PFSK-1 (cell line): ENCODE data around the gene TPSB2.

Experiments
- FOXP2 ChIP-seq: optimal IDR thresholded peaks from 2 replicates; pipeline ENCODE3; 2011; ENCODE audit warnings: borderline replicate concordance, control low read depth, inconsistent platforms; ENCODE audit not compliant: insufficient read depth; ENCODE audit errors: extremely low read length, extremely low read depth
- POLR2AphosphoS5 ChIP-seq: IDR thresholded peaks from 2 replicates; pipeline ENCODE4 v1.6.1; 2012; ENCODE audit warnings: low read depth, mild to moderate bottlenecking, control low read depth, low read length, moderate library complexity
- SIN3A ChIP-seq: IDR thresholded peaks from 2 replicates; pipeline ENCODE4 v1.6.1; 2012; ENCODE audit warnings: mild to moderate bottlenecking, low read length, moderate library complexity, borderline replicate concordance; ENCODE audit not compliant: insufficient read depth
- TAF1 ChIP-seq: IDR thresholded peaks from 2 replicates; pipeline ENCODE4 v1.6.1; 2012; ENCODE audit warnings: low read length, control low read depth, borderline replicate concordance; ENCODE audit not compliant: insufficient read depth
- TF ChIP-seq, protein P1 (sequence below), 2 experiments: IDR thresholded peaks; 2 replicates each; pipeline versions ENCODE4 v1.6.1 to v1.8.0; 2011 to 2012; ENCODE audit warnings: low read depth in 2 of 2, low read length in 2 of 2, control low read depth in 1 of 2, inconsistent platforms in 1 of 2, mild to moderate bottlenecking in 1 of 2, moderate library complexity in 1 of 2; ENCODE audit not compliant: insufficient read depth in 1 of 2

TPSB2 gene

DNA sequence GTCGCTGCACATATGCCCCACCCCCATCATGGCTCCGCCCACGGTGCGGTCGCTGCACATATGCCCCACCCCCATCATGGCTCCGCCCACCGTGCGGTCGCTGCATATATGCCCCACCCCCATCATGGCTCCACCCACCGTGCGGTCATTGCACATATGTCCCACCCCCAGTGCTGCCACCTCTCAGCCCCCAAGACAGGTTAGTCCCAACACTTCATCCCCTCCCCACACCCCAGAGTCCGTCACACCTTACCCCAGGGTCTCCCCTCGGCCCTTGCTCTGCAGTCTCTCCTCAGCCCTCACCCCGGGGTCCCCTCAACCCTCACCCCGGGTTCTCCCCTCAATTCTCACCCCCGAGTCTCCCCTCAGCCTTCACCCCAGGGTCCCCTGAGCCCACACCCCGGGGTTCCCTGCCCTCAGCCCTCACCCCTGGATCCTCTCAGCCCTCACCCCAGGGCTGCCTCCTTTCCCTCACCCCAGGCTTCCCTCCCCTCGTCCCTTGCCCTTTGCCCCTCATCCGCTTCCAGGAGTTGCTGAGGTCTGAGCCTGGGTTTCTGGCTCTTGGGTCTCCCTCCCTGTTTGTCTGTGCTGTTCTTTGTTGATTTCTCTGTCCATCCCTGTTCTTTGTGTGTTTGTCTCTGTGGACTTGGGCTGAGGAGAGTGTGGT, 30.5 kb downstream of the TPSB2 start:
- TF ChIP-seq, protein P1, sequence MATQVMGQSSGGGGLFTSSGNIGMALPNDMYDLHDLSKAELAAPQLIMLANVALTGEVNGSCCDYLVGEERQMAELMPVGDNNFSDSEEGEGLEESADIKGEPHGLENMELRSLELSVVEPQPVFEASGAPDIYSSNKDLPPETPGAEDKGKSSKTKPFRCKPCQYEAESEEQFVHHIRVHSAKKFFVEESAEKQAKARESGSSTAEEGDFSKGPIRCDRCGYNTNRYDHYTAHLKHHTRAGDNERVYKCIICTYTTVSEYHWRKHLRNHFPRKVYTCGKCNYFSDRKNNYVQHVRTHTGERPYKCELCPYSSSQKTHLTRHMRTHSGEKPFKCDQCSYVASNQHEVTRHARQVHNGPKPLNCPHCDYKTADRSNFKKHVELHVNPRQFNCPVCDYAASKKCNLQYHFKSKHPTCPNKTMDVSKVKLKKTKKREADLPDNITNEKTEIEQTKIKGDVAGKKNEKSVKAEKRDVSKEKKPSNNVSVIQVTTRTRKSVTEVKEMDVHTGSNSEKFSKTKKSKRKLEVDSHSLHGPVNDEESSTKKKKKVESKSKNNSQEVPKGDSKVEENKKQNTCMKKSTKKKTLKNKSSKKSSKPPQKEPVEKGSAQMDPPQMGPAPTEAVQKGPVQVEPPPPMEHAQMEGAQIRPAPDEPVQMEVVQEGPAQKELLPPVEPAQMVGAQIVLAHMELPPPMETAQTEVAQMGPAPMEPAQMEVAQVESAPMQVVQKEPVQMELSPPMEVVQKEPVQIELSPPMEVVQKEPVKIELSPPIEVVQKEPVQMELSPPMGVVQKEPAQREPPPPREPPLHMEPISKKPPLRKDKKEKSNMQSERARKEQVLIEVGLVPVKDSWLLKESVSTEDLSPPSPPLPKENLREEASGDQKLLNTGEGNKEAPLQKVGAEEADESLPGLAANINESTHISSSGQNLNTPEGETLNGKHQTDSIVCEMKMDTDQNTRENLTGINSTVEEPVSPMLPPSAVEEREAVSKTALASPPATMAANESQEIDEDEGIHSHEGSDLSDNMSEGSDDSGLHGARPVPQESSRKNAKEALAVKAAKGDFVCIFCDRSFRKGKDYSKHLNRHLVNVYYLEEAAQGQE (IDR thresholded peaks at IDR 0.05; ENCODE audit: insufficient read depth in 1 of 2, low read depth in 2 of 2, low read length in 2 of 2): no peak
- TF ChIP-seq SIN3A: no peak
- no peak for TF ChIP-seq FOXP2
- TF ChIP-seq TAF1: no peak
- no peak for TF ChIP-seq POLR2AphosphoS5

DNA sequence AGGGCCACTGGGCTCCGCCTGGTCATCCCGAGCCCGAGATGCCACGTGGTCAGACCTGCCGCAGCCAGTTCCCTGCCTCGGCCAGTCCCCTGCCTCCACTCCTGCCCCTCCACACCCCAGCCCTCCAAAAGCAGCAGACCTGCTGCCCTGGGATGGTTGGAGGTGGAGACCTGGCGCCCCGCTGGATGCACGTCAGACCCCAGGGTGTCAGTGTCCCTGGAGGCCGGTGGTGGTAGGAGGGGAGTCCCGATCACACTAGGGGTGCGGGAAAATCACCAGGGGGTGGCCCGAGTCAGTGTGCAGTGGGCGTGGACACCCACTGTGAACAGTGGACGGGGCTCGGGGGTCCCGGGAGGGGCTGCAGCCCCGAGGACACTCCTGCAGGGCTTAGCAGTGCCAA, 31.8 kb downstream of the TPSB2 start:
- TF ChIP-seq TAF1: no peak
- no peak for TF ChIP-seq POLR2AphosphoS5
- TF ChIP-seq, protein P1 (IDR thresholded peaks at IDR 0.05; ENCODE audit: insufficient read depth in 1 of 2, low read depth in 2 of 2, low read length in 2 of 2): no peak
- no peak for TF ChIP-seq FOXP2
- TF ChIP-seq SIN3A: no peak

- TF ChIP-seq TAF1 (no peak), POLR2AphosphoS5 (no peak), FOXP2 (no peak)
- TF ChIP-seq, protein P1 (IDR thresholded peaks at IDR 0.05; ENCODE audit: insufficient read depth in 1 of 2, low read depth in 2 of 2, low read length in 2 of 2): no peak
These were observed 32.6 kb downstream of the TPSB2 start for GRCh38 chr16:1197237-1197866.

GRCh38 chr16:1196494-1196893, 33.5 kb downstream of the TPSB2 start:
- TF ChIP-seq TAF1: no peak
- TF ChIP-seq FOXP2: peak; percentile 24

DNA sequence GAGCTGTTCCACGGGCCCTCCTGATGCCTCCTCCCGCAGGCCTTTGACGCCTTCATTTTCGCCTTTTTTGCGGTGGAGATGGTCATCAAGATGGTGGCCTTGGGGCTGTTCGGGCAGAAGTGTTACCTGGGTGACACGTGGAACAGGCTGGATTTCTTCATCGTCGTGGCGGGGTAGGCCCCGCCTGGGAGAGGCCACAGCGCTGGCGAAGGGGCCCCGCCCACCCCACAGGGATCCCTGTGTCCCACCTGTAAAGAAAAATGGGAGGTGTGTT, 34.7 kb downstream of the TPSB2 start:
- TF ChIP-seq SIN3A (no peak), TAF1 (no peak), FOXP2 (no peak), POLR2AphosphoS5 (no peak)
- TF ChIP-seq, protein P1 (IDR thresholded peaks at IDR 0.05; ENCODE audit: insufficient read depth in 1 of 2, low read depth in 2 of 2, low read length in 2 of 2): no peak
